K562 (cell line): Measurements from ENCODE around the gene PLEKHA7.

ENCODE experiments used
- GTF2F1 ChIP-seq: IDR thresholded peaks from 2 replicates; pipeline ENCODE4 v1.6.1; 2011; ENCODE audit warnings: low read depth, low read length, improper control_type of control experiment
- IRF2 ChIP-seq: sonication (generic); formaldehyde crosslinking; IDR thresholded peaks from 2 replicates; pipeline ENCODE4 v1.8.1; 2022; ENCODE audit warnings: mild to moderate bottlenecking, missing genetic modification reagents
- POU5F1 ChIP-seq: fragments of 150-350 bp; IDR thresholded peaks from 2 replicates; pipeline ENCODE4 v1.6.1; 2014; ENCODE audit warnings: borderline replicate concordance, low read length, low read depth, mild to moderate bottlenecking; ENCODE audit not compliant: partially characterized antibody
- TEAD4 ChIP-seq, 2 experiments: sonication (generic) in 1 of 2; formaldehyde crosslinking in 1 of 2; IDR thresholded peaks; 2 replicates each; pipeline versions ENCODE4 v1.6.1 to v1.8.0; 2012 to 2022; ENCODE audit warnings: borderline replicate concordance in 1 of 2, inconsistent platforms in 1 of 2, low read length in 1 of 2, mild to moderate bottlenecking in 1 of 2, missing genetic modification reagents in 1 of 2
- ZKSCAN1 ChIP-seq: fragments of 150-350 bp; IDR thresholded peaks from 2 replicates; pipeline ENCODE4 v1.6.1; 2016; ENCODE audit warnings: low read depth, low read length
- ZNF384 ChIP-seq: IDR thresholded peaks from 2 replicates; pipeline ENCODE4 v1.6.1; 2012; ENCODE audit warnings: low read depth, low read length, improper control_type of control experiment
- TF ChIP-seq, protein P1 (sequence below), 3 experiments: IDR thresholded peaks in 2 of 3; conservative IDR thresholded peaks in 1 of 3; 2 replicates each; pipeline ENCODE4 v1.5.1; 2011 to 2012; ENCODE audit warnings: low read length in 3 of 3, mild to moderate bottlenecking in 3 of 3, control low read depth in 2 of 3, improper control_type of control experiment in 1 of 3, inconsistent platforms in 1 of 3, low read depth in 1 of 3, mixed read lengths in 1 of 3, moderate library complexity in 1 of 3; ENCODE audit not compliant: insufficient read depth in 2 of 3

DNA sequence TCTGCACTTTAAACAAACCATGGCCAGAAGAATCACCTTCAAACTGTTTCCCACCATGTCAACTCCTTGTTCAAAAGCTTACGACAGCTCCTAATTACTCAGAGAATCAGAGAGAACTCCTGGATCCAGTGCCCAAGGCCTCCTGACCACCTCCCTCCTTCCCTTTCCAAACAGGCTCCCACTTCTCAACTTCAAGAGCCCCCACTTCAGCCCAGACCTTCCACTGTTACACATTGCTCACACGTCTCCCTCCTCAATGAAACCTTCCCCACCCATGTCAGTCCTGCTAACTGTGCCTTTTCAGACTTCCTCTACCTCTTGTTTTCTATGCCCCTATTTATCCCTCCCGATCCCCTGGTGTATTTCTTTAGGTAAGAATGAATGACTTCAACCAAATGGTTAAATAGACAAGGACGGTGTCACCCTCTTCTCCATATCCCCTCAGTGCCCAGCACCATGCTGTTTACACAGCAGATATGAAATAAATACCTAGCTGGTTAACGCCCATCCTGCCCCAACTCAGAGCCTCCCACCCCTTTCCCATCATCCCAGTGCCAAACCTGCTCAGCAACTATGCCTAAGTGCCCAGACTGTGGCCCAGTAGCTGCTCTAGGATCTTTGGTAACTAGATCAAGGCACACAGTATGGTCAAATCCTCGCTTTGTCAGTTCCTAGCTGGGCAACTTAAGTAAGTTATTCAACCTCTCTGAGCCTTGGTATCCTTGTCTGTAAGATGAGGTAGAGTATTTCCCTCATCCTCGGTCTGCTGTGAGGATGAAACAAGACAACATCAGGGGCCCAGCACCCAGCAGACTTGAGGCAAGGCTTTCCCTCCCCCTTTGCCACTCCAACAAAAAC, 36.8 kb downstream of the PLEKHA7 start:
- no peak for TF ChIP-seq ZNF384
- no peak for TF ChIP-seq POU5F1
- TF ChIP-seq GTF2F1 = no peak
- TF ChIP-seq TEAD4 (IDR thresholded peaks at IDR 0.05; ENCODE audit: low read length) = no peak
- TF ChIP-seq TEAD4 (CRISPR knock-in tag; IDR thresholded peaks at IDR 0.05; ENCODE audit: borderline replicate concordance) = no peak
- no peak for TF ChIP-seq IRF2
- TF ChIP-seq, protein P1, sequence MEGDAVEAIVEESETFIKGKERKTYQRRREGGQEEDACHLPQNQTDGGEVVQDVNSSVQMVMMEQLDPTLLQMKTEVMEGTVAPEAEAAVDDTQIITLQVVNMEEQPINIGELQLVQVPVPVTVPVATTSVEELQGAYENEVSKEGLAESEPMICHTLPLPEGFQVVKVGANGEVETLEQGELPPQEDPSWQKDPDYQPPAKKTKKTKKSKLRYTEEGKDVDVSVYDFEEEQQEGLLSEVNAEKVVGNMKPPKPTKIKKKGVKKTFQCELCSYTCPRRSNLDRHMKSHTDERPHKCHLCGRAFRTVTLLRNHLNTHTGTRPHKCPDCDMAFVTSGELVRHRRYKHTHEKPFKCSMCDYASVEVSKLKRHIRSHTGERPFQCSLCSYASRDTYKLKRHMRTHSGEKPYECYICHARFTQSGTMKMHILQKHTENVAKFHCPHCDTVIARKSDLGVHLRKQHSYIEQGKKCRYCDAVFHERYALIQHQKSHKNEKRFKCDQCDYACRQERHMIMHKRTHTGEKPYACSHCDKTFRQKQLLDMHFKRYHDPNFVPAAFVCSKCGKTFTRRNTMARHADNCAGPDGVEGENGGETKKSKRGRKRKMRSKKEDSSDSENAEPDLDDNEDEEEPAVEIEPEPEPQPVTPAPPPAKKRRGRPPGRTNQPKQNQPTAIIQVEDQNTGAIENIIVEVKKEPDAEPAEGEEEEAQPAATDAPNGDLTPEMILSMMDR (IDR thresholded peaks at IDR 0.05 in 2 of 3, conservative IDR thresholded peaks at IDR 0.05 in 1 of 3; ENCODE audit: insufficient read depth in 2 of 3, low read depth in 1 of 3, low read length in 3 of 3) = no peak
- TF ChIP-seq ZKSCAN1 = no peak
